GM23338 (cell line): ENCODE data around the gene TFDP1. TPM values are rescaled to one million over a fixed set of nuclear protein-coding genes. Genes with fewer than 3 reads are reported as not detected.

Experiments used
- ATAC-seq: fragments of 200-7000 bp; cut with Tn5 transposase; 3 replicates; pipeline ENCODE4 v1.9.1; 2020
- DNase-seq: peaks from one replicate; pipeline ENCODE4 v3.0.0-alpha.2; 2015; ENCODE audit warnings: low spot score
- H2AFZ ChIP-seq: fragments of 200-600 bp; sonication (generic); 2 replicates; pipeline ENCODE4 v1.8.0; 2016; ENCODE audit warnings: antibody characterized with exemption, mild to moderate bottlenecking, moderate library complexity
- H3F3A ChIP-seq: fragments of 200-600 bp; sonication (generic); replicated peaks from 2 replicates; pipeline ENCODE4 v1.8.0; 2017; ENCODE audit warnings: antibody characterized with exemption, mixed run types, low read depth
- H3K27ac ChIP-seq: fragments of 200-600 bp; sonication (generic); 2 replicates; pipeline ENCODE4 v1.6.1; 2016; ENCODE audit warnings: low read depth
- H3K27me3 ChIP-seq: fragments of 200-600 bp; sonication (generic); 2 replicates; pipeline ENCODE4 v1.8.0; 2016; ENCODE audit warnings: mild to moderate bottlenecking, mixed run types, moderate library complexity; ENCODE audit not compliant: insufficient read depth
- H3K36me3 ChIP-seq: fragments of 200-600 bp; sonication (generic); 2 replicates; pipeline ENCODE4 v1.8.0; 2016; ENCODE audit warnings: mild to moderate bottlenecking; ENCODE audit not compliant: insufficient read depth
- H3K4me1 ChIP-seq: fragments of 200-600 bp; sonication (generic); 2 replicates; pipeline ENCODE4 v1.8.0; 2016; ENCODE audit warnings: mild to moderate bottlenecking, moderate library complexity; ENCODE audit not compliant: insufficient read depth
- H3K4me2 ChIP-seq: fragments of 200-600 bp; sonication (generic); 2 replicates; pipeline ENCODE4 v1.7.1; 2017; ENCODE audit warnings: mixed run types
- H3K4me3 ChIP-seq: fragments of 200-600 bp; sonication (generic); 2 replicates; pipeline ENCODE4 v1.6.1; 2016; ENCODE audit warnings: mixed run types
- H3K79me2 ChIP-seq: fragments of 200-600 bp; sonication (generic); replicated peaks from 2 replicates; pipeline ENCODE4 v1.8.0; 2017; ENCODE audit warnings: mild to moderate bottlenecking; ENCODE audit not compliant: insufficient read depth
- H3K9me2 ChIP-seq: fragments of 200-600 bp; sonication (generic); 2 replicates; pipeline ENCODE4 v1.8.0; 2017; ENCODE audit not compliant: insufficient read depth
- H4K20me1 ChIP-seq: fragments of 200-600 bp; sonication (generic); replicated peaks from 2 replicates; pipeline ENCODE4 v1.8.0; 2017; ENCODE audit warnings: mild to moderate bottlenecking; ENCODE audit not compliant: insufficient read depth
- H3K27ac Mint-ChIP-seq: 2 replicates; pipeline ENCODE4 v1.8.0; 2020; ENCODE audit warnings: inconsistent platforms, mild to moderate bottlenecking, moderate library complexity, mixed read lengths
- H3K27me3 Mint-ChIP-seq: 3 replicates; pipeline ENCODE4 v1.8.0; 2022; ENCODE audit warnings: low read depth, mild to moderate bottlenecking, moderate library complexity, mixed read lengths, inconsistent platforms; ENCODE audit not compliant: insufficient read depth, poor library complexity
- H3K36me3 Mint-ChIP-seq: 3 replicates; pipeline ENCODE4 v1.8.0; 2021; ENCODE audit warnings: low read depth, mild to moderate bottlenecking, inconsistent platforms, moderate library complexity, mixed read lengths
- H3K4me1 Mint-ChIP-seq: 3 replicates; pipeline ENCODE4 v1.8.0; 2020; ENCODE audit warnings: mild to moderate bottlenecking, inconsistent platforms, mixed read lengths
- H3K4me3 Mint-ChIP-seq: 3 replicates; pipeline ENCODE4 v1.8.0; 2021; ENCODE audit warnings: moderate library complexity, mild to moderate bottlenecking, inconsistent platforms, mixed read lengths
- H3K9me3 Mint-ChIP-seq: 3 replicates; pipeline ENCODE4 v1.8.0; 2020; ENCODE audit warnings: moderate library complexity, mild to moderate bottlenecking, inconsistent platforms, mixed read lengths
- CREB1 ChIP-seq: fragments of 250-450 bp; sonication (Bioruptor Pico); IDR thresholded peaks from 2 replicates; pipeline ENCODE4 v1.5.0; 2020; ENCODE audit warnings: low read depth, mild to moderate bottlenecking, moderate library complexity
- EZH2phosphoT487 ChIP-seq: fragments of 200-600 bp; sonication (generic); IDR thresholded peaks from one replicate; pipeline ENCODE4 v1.8.1; 2018; ENCODE audit warnings: antibody characterized with exemption; ENCODE audit not compliant: unreplicated experiment
- JUNB ChIP-seq: IDR thresholded peaks from one replicate; pipeline ENCODE4 v1.6.1; 2016; ENCODE audit warnings: antibody characterized with exemption; ENCODE audit not compliant: unreplicated experiment
- STAT1 ChIP-seq: IDR thresholded peaks from one replicate; pipeline ENCODE4 v1.6.1; 2016; ENCODE audit warnings: antibody characterized with exemption; ENCODE audit not compliant: unreplicated experiment
- ZNF114 ChIP-seq: fragments of 250-450 bp; sonication (Bioruptor Pico); IDR thresholded peaks from 2 replicates; pipeline ENCODE4 v1.5.0; 2020; ENCODE audit warnings: mild to moderate bottlenecking, moderate library complexity
- polyA plus RNA-seq: library from polyadenylated mRNA; unstranded; fragments of >200 nt; fragmentation: Nextera tagmentation; extraction: Ambion mirVana; gene quantifications from 2 replicates; pipeline ENCODE4 v1.2.1, GENCODE V29; 2016
- total RNA-seq: library from RNA; depleted of rRNA; stranded (reverse); fragments of >200 nt; shearing (Covaris generic); gene quantifications from 2 replicates; pipeline ENCODE4 v1.2.3, GENCODE V29; 2014
- TF ChIP-seq, protein P1 (sequence below): IDR thresholded peaks from one replicate; pipeline ENCODE4 v1.6.1; 2018; ENCODE audit warnings: antibody characterized with exemption; ENCODE audit not compliant: unreplicated experiment
- TF ChIP-seq, protein P2 (sequence below): IDR thresholded peaks from 2 replicates; pipeline ENCODE4 v1.6.1; 2016; ENCODE audit warnings: antibody characterized with exemption
- TF ChIP-seq, protein P3 (sequence below): fragments of 250-450 bp; sonication (Bioruptor Pico); IDR thresholded peaks from 2 replicates; pipeline ENCODE4 v1.5.0; 2020; ENCODE audit warnings: mild to moderate bottlenecking, moderate library complexity

TFDP1 gene
- total and polyA plus RNA-seq, 2 experiments from 2014 or later: 42.9 to 80.0 TPM

DNA sequence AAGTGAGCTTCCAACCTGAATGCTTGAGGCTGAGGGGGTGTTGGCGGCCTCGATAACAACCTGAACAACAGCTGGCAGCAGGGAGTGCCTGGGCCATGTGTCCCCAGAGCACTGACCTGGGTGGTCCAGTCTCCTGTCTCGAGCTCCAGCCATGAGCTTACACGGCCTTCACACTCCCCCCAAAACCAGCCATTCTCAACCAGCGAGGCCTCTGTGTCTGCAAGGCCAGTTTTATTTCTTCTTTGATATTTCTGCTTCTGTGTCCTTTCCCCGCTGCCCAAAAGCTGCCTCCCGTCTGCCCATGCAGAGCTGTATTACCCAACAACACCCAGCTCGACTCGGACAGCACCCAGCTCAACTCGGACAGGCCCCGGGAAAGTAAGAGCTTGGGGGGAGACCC, 32.5 kb upstream of the TFDP1 start:
- no peaks in the 10 kb centered on the region; the same call in 2 of the 3 replicates for H3K9me3 Mint-ChIP-seq
- ATAC-seq: no peak
- H3K4me1 Mint-ChIP-seq: peaks cover 14% of the 10 kb centered on the region
- H3K27me3 Mint-ChIP-seq: peaks cover 3% of the 10 kb centered on the region
- Histone ChIP-seq H3K79me2 (no peaks in the 10 kb centered on the region), H3K36me3 (no peaks in the 10 kb centered on the region), H3K27me3 (no peaks in the 10 kb centered on the region), H3K27ac (no peak overlapping the region), H3K4me2 (no peak overlapping the region), H2AFZ (no peak overlapping the region), H4K20me1 (peaks cover 3% of the 10 kb centered on the region; the same call in 1 of the 2 replicates), H3F3A (0 out of 2 replicates have a peak, but pooled peaks cover 3% of the 10 kb centered on the region), H3K9me2 (no peaks in the 10 kb centered on the region), H3K4me1 (no peaks in the 10 kb centered on the region), H3K4me3 (no peak overlapping the region)
- no peak for TF ChIP-seq EZH2phosphoT487
- TF ChIP-seq, protein P1, sequence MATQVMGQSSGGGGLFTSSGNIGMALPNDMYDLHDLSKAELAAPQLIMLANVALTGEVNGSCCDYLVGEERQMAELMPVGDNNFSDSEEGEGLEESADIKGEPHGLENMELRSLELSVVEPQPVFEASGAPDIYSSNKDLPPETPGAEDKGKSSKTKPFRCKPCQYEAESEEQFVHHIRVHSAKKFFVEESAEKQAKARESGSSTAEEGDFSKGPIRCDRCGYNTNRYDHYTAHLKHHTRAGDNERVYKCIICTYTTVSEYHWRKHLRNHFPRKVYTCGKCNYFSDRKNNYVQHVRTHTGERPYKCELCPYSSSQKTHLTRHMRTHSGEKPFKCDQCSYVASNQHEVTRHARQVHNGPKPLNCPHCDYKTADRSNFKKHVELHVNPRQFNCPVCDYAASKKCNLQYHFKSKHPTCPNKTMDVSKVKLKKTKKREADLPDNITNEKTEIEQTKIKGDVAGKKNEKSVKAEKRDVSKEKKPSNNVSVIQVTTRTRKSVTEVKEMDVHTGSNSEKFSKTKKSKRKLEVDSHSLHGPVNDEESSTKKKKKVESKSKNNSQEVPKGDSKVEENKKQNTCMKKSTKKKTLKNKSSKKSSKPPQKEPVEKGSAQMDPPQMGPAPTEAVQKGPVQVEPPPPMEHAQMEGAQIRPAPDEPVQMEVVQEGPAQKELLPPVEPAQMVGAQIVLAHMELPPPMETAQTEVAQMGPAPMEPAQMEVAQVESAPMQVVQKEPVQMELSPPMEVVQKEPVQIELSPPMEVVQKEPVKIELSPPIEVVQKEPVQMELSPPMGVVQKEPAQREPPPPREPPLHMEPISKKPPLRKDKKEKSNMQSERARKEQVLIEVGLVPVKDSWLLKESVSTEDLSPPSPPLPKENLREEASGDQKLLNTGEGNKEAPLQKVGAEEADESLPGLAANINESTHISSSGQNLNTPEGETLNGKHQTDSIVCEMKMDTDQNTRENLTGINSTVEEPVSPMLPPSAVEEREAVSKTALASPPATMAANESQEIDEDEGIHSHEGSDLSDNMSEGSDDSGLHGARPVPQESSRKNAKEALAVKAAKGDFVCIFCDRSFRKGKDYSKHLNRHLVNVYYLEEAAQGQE: no peak
- TF ChIP-seq, protein P2, sequence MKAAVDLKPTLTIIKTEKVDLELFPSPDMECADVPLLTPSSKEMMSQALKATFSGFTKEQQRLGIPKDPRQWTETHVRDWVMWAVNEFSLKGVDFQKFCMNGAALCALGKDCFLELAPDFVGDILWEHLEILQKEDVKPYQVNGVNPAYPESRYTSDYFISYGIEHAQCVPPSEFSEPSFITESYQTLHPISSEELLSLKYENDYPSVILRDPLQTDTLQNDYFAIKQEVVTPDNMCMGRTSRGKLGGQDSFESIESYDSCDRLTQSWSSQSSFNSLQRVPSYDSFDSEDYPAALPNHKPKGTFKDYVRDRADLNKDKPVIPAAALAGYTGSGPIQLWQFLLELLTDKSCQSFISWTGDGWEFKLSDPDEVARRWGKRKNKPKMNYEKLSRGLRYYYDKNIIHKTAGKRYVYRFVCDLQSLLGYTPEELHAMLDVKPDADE: no peak
- no peak for TF ChIP-seq STAT1
- TF ChIP-seq JUNB: no peak
- TF ChIP-seq CREB1 (CRISPR knock-in tag): no peak
- no peak for TF ChIP-seq ZNF114 (CRISPR knock-in tag)
- TF ChIP-seq, protein P3, sequence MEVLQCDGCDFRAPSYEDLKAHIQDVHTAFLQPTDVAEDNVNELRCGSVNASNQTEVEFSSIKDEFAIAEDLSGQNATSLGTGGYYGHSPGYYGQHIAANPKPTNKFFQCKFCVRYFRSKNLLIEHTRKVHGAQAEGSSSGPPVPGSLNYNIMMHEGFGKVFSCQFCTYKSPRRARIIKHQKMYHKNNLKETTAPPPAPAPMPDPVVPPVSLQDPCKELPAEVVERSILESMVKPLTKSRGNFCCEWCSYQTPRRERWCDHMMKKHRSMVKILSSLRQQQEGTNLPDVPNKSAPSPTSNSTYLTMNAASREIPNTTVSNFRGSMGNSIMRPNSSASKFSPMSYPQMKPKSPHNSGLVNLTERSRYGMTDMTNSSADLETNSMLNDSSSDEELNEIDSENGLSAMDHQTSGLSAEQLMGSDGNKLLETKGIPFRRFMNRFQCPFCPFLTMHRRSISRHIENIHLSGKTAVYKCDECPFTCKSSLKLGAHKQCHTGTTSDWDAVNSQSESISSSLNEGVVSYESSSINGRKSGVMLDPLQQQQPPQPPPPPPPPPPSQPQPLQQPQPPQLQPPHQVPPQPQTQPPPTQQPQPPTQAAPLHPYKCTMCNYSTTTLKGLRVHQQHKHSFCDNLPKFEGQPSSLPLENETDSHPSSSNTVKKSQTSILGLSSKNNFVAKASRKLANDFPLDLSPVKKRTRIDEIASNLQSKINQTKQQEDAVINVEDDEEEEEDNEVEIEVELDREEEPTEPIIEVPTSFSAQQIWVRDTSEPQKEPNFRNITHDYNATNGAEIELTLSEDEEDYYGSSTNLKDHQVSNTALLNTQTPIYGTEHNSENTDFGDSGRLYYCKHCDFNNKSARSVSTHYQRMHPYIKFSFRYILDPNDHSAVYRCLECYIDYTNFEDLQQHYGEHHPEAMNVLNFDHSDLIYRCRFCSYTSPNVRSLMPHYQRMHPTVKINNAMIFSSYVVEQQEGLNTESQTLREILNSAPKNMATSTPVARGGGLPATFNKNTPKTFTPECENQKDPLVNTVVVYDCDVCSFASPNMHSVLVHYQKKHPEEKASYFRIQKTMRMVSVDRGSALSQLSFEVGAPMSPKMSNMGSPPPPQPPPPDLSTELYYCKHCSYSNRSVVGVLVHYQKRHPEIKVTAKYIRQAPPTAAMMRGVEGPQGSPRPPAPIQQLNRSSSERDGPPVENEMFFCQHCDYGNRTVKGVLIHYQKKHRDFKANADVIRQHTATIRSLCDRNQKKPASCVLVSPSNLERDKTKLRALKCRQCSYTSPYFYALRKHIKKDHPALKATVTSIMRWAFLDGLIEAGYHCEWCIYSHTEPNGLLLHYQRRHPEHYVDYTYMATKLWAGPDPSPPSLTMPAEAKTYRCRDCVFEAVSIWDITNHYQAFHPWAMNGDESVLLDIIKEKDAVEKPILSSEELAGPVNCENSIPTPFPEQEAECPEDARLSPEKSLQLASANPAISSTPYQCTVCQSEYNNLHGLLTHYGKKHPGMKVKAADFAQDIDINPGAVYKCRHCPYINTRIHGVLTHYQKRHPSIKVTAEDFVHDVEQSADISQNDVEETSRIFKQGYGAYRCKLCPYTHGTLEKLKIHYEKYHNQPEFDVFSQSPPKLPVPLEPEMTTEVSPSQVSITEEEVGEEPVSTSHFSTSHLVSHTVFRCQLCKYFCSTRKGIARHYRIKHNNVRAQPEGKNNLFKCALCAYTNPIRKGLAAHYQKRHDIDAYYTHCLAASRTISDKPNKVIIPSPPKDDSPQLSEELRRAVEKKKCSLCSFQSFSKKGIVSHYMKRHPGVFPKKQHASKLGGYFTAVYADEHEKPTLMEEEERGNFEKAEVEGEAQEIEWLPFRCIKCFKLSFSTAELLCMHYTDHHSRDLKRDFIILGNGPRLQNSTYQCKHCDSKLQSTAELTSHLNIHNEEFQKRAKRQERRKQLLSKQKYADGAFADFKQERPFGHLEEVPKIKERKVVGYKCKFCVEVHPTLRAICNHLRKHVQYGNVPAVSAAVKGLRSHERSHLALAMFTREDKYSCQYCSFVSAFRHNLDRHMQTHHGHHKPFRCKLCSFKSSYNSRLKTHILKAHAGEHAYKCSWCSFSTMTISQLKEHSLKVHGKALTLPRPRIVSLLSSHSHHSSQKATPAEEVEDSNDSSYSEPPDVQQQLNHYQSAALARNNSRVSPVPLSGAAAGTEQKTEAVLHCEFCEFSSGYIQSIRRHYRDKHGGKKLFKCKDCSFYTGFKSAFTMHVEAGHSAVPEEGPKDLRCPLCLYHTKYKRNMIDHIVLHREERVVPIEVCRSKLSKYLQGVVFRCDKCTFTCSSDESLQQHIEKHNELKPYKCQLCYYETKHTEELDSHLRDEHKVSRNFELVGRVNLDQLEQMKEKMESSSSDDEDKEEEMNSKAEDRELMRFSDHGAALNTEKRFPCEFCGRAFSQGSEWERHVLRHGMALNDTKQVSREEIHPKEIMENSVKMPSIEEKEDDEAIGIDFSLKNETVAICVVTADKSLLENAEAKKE: no peak
- no peak overlapping the region for H3K27ac Mint-ChIP-seq
- DNase-seq: no peak
- H3K36me3 Mint-ChIP-seq: peaks cover 11% of the 10 kb centered on the region
- no peak overlapping the region for H3K4me3 Mint-ChIP-seq
